Measurements from ENCODE around the gene IL34.

IL34 gene

DNA sequence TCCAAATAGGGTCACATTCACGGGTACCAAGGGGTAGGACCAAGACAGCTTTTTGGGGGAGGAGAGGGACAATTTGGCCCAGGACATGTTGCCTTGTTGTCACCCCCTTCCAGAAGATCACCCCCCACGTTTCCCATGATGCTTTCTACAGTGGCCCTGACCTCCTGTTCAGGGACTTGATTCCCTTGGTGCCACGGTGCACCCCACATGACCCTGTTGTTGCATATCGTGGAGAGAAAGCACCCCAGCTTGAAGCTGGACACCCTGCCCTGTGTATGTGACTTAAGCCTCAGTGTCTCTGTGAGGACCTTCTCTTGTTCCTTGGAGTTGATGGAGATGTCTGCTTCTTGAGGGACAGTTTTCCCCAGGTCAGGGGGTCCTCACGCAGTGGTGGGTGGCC, 12.6 kb downstream of the IL34 start:
- POLR2A ChIA-PET = no interaction called here
- no peak for DNase-seq (ENCODE audit: extremely low spot score)
- CTCF ChIA-PET = interaction anchor here (0.6 kb wide), 1 partner anchor 112 kb away, joined by 7 read pairs; no protein-coding TSS in a partner anchor
- TF ChIP-seq, protein P1, sequence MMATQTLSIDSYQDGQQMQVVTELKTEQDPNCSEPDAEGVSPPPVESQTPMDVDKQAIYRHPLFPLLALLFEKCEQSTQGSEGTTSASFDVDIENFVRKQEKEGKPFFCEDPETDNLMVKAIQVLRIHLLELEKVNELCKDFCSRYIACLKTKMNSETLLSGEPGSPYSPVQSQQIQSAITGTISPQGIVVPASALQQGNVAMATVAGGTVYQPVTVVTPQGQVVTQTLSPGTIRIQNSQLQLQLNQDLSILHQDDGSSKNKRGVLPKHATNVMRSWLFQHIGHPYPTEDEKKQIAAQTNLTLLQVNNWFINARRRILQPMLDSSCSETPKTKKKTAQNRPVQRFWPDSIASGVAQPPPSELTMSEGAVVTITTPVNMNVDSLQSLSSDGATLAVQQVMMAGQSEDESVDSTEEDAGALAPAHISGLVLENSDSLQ (IDR thresholded peaks at IDR 0.05) = no peak

DNA sequence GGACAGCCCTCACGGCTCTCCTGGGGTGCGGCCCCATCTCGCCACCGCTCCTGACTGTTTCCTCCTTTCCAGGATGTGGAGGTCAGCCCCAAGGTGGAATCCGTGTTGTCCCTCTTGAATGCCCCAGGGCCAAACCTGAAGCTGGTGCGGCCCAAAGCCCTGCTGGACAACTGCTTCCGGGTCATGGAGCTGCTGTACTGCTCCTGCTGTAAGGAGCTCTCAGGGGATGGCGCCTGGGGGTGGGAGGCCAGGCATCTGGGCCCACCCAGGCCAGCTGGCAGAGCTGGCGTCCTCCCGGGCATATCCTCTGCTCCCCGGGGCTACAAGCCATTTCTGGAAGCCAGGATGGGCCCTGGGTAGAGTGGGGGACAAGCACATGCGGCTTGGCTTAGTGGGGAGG, 13.2 kb downstream of the IL34 start:
- TF ChIP-seq NFRKB (IDR thresholded peaks at IDR 0.05) = no peak
- TF ChIP-seq L3MBTL2 (conservative IDR thresholded peaks at IDR 0.05) = no peak
- TF ChIP-seq ARNT (IDR thresholded peaks at IDR 0.05) = no peak
- TF ChIP-seq LEF1 (IDR thresholded peaks at IDR 0.05; ENCODE audit: borderline replicate concordance) = no peak
- no peak for TF ChIP-seq SUZ12 (IDR thresholded peaks at IDR 0.05)
- no peak for TF ChIP-seq HDGF (IDR thresholded peaks at IDR 0.05; ENCODE audit: borderline replicate concordance)
- no peak for TF ChIP-seq FOXM1 (IDR thresholded peaks at IDR 0.05; ENCODE audit: borderline replicate concordance)
- POLR2A ChIA-PET = no interaction called here
- CTCF ChIA-PET = interaction anchor here (0.6 kb wide), 1 partner anchor 112 kb away, joined by 7 read pairs; no protein-coding TSS in a partner anchor
- no peak for DNase-seq (ENCODE audit: extremely low spot score)

DNA sequence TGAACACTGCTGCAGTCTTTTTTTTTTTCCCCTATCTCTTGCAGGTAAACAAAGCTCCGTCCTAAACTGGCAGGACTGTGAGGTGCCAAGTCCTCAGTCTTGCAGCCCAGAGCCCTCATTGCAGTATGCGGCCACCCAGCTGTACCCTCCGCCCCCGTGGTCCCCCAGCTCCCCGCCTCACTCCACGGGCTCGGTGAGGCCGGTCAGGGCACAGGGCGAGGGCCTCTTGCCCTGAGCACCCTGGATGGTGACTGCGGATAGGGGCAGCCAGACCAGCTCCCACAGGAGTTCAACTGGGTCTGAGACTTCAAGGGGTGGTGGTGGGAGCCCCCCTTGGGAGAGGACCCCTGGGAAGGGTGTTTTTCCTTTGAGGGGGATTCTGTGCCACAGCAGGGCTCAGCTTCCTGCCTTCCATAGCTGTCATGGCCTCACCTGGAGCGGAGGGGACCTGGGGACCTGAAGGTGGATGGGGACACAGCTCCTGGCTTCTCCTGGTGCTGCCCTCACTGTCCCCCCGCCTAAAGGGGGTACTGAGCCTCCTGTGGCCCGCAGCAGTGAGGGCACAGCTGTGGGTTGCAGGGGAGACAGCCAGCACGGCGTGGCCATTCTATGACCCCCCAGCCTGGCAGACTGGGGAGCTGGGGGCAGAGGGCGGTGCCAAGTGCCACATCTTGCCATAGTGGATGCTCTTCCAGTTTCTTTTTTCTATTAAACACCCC, 13.8 kb downstream of the IL34 start:
- POLR2A ChIA-PET = no interaction called here
- no peak for TF ChIP-seq LEF1 (IDR thresholded peaks at IDR 0.05; ENCODE audit: borderline replicate concordance)
- no peak for TF ChIP-seq BHLHE40 (IDR thresholded peaks at IDR 0.05; ENCODE audit: borderline replicate concordance)
- no peak for TF ChIP-seq NFRKB (IDR thresholded peaks at IDR 0.05)
- no peak for TF ChIP-seq CTBP1 (IDR thresholded peaks at IDR 0.05; ENCODE audit: borderline replicate concordance)
- TF ChIP-seq, protein P1 (IDR thresholded peaks at IDR 0.05) = no peak
- no peak for TF ChIP-seq SUZ12 (IDR thresholded peaks at IDR 0.05)
- no peak for TF ChIP-seq ARNT (IDR thresholded peaks at IDR 0.05)
- TF ChIP-seq FOXK2 (IDR thresholded peaks at IDR 0.05) = no peak
- no peak for TF ChIP-seq TARDBP (IDR thresholded peaks at IDR 0.05)
- CTCF ChIA-PET = no interaction called here
- DNase-seq (ENCODE audit: extremely low spot score) = no peak

DNA sequence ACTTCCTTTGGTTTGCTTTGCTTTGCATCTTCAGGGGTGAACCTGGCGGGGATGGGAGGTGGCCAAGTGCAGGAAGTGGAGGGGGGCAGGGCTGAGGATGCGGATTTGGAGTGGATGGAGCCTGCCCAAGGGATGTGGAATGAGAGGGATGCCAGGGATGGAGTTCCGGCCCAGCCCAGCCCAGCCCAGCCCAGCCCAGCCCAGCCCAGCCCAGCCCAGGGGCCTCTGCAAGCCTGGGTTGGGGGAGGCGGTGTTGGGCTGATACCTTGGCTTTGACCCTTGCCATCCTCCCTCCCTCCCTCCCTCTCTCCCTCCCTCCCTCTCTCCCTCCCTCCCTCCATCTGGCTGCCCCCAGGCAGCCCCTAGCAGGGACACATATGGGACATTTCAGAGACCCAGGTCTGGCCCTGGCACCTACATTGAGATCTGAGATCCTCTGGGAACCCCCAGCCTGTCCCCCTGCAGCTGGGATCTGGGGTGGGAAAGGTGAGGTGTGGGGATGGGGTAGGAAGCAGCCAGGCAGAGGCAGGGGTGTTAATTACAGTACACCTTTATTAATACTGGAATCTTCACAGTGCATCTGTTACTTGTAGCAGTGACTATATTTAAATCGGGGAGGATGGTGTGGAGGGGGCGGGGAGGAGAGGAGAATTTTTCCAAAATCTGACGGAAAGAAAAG, 14.5 kb downstream of the IL34 start:
- no peak for DNase-seq (ENCODE audit: extremely low spot score)
- ChIA-PET POLR2A (no interaction called here), CTCF (no interaction called here)
- TF ChIP-seq, protein P1 (IDR thresholded peaks at IDR 0.05) = no peak
- no peak for TF ChIP-seq L3MBTL2 (conservative IDR thresholded peaks at IDR 0.05)
- TF ChIP-seq LEF1 (IDR thresholded peaks at IDR 0.05; ENCODE audit: borderline replicate concordance) = no peak
- no peak for TF ChIP-seq FOXK2 (IDR thresholded peaks at IDR 0.05)
- TF ChIP-seq SUZ12 (IDR thresholded peaks at IDR 0.05) = no peak
- TF ChIP-seq FOXA1 (IDR thresholded peaks at IDR 0.05) = no peak
- no peak for TF ChIP-seq HDGF (IDR thresholded peaks at IDR 0.05; ENCODE audit: borderline replicate concordance)
- no peak for TF ChIP-seq FOXM1 (IDR thresholded peaks at IDR 0.05; ENCODE audit: borderline replicate concordance)
- TF ChIP-seq BHLHE40 (IDR thresholded peaks at IDR 0.05; ENCODE audit: borderline replicate concordance) = no peak
- TF ChIP-seq TARDBP (IDR thresholded peaks at IDR 0.05) = no peak
- TF ChIP-seq NFRKB (IDR thresholded peaks at IDR 0.05) = no peak
- TF ChIP-seq CTBP1 (IDR thresholded peaks at IDR 0.05; ENCODE audit: borderline replicate concordance) = no peak
- TF ChIP-seq SP1 (IDR thresholded peaks at IDR 0.05) = no peak
- TF ChIP-seq ELF4 (IDR thresholded peaks at IDR 0.05) = no peak

DNA sequence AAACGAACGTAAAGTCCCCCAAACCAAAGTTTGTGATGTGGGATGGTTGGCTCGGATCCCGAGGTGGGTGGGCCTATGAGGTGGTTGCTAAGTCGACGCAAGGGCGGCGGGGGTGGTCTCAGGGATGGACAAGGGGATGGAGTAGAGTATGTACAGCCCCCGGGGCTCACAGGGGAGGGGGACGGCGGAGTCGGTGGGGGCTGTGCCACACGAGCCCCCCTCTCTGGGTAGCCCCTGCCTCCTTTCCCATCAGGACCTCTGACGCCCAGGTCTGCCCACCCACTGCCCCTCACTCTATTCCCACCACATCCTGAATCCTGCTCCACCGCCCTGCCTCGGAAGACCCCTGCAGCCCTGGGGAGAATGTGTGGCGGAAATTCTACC, 15.2 kb downstream of the IL34 start:
- POLR2A ChIA-PET = no interaction called here
- CTCF ChIA-PET = no interaction called here
- no peak for TF ChIP-seq ZNF384 (IDR thresholded peaks at IDR 0.05)
- no peak for TF ChIP-seq CTBP1 (IDR thresholded peaks at IDR 0.05; ENCODE audit: borderline replicate concordance)
- TF ChIP-seq TARDBP (IDR thresholded peaks at IDR 0.05) = no peak
- TF ChIP-seq FOXA1 (IDR thresholded peaks at IDR 0.05) = no peak
- no peak for TF ChIP-seq SUZ12 (IDR thresholded peaks at IDR 0.05)
- TF ChIP-seq NFRKB (IDR thresholded peaks at IDR 0.05) = no peak
- no peak for TF ChIP-seq FOXM1 (IDR thresholded peaks at IDR 0.05; ENCODE audit: borderline replicate concordance)
- TF ChIP-seq ELF4 (IDR thresholded peaks at IDR 0.05) = no peak
- no peak for TF ChIP-seq SP1 (IDR thresholded peaks at IDR 0.05)
- DNase-seq (ENCODE audit: extremely low spot score) = no peak

DNA sequence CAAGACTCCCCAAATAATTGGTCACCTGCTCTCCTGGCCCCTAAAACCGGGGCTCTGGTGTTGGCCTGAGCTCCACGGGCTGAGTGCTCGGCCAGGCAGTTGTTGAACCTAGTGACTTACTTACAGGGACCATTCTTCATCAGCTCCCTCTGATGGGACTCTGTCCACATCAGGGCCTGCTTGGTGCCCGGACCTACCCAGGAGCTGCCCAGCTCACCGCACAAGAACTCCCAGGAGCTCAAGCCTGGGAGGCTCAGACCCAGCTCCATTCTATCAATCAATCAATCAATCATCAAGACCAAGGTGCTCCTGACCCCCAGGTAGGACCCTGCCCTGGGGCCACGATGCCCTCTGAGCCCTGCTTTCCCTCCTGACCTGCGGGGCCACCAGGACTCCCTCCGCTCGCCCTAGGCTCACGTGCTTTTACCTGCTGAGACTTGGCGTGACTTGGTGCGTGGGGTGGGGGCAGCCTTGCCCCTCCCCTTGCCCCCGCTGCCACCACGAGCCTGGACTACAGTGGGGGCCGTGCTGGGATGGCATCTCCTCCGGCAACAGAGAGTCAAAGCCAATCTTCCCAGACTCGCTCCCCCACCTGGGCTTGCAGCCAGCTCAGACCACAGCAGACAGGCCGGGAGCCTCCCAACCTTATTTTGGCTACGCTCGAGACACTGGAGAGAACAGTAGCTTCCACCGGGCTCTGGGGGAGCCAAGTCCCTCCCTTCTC, 15.7 kb downstream of the IL34 start:
- no peak for DNase-seq (ENCODE audit: extremely low spot score)
- POLR2A ChIA-PET = interaction anchor here (0.6 kb wide), 1 partner anchor 8 kb away, joined by 3 read pairs; no protein-coding TSS in a partner anchor
- CTCF ChIA-PET = no interaction called here
- TF ChIP-seq FOXM1 (IDR thresholded peaks at IDR 0.05; ENCODE audit: borderline replicate concordance) (no peak), HDGF (IDR thresholded peaks at IDR 0.05; ENCODE audit: borderline replicate concordance) (no peak), SUZ12 (IDR thresholded peaks at IDR 0.05) (no peak), ELF4 (IDR thresholded peaks at IDR 0.05) (no peak), CTBP1 (IDR thresholded peaks at IDR 0.05; ENCODE audit: borderline replicate concordance) (no peak), FOXK2 (IDR thresholded peaks at IDR 0.05) (no peak), FOXA1 (IDR thresholded peaks at IDR 0.05) (no peak), SP1 (IDR thresholded peaks at IDR 0.05) (no peak), BHLHE40 (IDR thresholded peaks at IDR 0.05; ENCODE audit: borderline replicate concordance) (no peak), LEF1 (IDR thresholded peaks at IDR 0.05; ENCODE audit: borderline replicate concordance) (no peak), NFRKB (IDR thresholded peaks at IDR 0.05) (no peak), ARNT (IDR thresholded peaks at IDR 0.05) (no peak), TARDBP (IDR thresholded peaks at IDR 0.05) (no peak), L3MBTL2 (conservative IDR thresholded peaks at IDR 0.05) (no peak)
- TF ChIP-seq, protein P1 (IDR thresholded peaks at IDR 0.05) = no peak
